Choroid plexus epithelial cell (primary cell): ENCODE data around the gene SLC37A2.

Experiments
- DNase-seq: peaks from one replicate; pipeline ENCODE4 v3.0.0-alpha.2; 2010; ENCODE audit warnings: low read depth
- H3K4me3 ChIP-seq: 2 replicates; pipeline ENCODE4 v1.5.1; 2011; ENCODE audit warnings: low read depth, mild to moderate bottlenecking, control low read depth, low read length, moderate library complexity
- TF ChIP-seq, protein P1 (sequence below): conservative IDR thresholded peaks from 2 replicates; pipeline ENCODE4 v1.5.1; 2011; ENCODE audit warnings: low read depth, mild to moderate bottlenecking, control low read depth, inconsistent platforms, low read length, moderate library complexity

SLC37A2 gene

DNA sequence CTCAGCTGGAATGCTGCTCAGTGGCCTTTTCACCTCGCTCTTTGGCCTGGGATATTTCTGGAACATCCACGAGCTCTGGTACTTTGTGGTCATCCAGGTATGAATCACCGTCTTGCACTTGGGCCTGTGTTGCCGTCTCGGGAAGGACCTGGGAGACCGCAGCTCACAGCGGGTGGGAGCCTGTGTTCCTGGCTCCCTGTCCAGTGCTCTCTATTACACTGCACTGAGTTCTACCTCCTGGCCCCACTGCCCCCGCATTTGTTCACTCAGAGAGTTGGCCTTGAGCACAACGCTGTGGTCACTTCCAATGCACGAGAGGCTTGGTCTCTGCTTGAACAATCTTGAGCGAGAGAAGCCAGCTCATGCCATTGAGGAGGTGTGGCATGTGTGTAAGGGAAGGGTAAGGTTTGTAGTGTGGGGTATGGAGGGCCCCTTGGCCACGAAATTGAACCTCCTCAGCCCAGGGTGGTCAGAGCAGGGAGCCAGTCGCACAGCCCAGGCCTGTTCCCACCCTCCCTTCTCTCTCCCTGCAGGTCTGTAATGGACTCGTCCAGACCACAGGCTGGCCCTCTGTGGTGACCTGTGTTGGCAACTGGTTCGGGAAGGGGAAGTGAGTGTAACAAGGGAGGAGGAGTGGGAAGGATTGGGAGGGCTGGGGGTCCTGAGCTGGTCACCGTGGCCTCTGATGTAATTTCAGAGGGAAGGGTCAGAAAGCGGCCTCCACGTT is 16.2 kb downstream of the SLC37A2 start:
- H3K4me3 ChIP-seq = no peak overlapping the region
- peak; percentile 89 for DNase-seq
- TF ChIP-seq, protein P1, sequence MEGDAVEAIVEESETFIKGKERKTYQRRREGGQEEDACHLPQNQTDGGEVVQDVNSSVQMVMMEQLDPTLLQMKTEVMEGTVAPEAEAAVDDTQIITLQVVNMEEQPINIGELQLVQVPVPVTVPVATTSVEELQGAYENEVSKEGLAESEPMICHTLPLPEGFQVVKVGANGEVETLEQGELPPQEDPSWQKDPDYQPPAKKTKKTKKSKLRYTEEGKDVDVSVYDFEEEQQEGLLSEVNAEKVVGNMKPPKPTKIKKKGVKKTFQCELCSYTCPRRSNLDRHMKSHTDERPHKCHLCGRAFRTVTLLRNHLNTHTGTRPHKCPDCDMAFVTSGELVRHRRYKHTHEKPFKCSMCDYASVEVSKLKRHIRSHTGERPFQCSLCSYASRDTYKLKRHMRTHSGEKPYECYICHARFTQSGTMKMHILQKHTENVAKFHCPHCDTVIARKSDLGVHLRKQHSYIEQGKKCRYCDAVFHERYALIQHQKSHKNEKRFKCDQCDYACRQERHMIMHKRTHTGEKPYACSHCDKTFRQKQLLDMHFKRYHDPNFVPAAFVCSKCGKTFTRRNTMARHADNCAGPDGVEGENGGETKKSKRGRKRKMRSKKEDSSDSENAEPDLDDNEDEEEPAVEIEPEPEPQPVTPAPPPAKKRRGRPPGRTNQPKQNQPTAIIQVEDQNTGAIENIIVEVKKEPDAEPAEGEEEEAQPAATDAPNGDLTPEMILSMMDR = no peak

DNA sequence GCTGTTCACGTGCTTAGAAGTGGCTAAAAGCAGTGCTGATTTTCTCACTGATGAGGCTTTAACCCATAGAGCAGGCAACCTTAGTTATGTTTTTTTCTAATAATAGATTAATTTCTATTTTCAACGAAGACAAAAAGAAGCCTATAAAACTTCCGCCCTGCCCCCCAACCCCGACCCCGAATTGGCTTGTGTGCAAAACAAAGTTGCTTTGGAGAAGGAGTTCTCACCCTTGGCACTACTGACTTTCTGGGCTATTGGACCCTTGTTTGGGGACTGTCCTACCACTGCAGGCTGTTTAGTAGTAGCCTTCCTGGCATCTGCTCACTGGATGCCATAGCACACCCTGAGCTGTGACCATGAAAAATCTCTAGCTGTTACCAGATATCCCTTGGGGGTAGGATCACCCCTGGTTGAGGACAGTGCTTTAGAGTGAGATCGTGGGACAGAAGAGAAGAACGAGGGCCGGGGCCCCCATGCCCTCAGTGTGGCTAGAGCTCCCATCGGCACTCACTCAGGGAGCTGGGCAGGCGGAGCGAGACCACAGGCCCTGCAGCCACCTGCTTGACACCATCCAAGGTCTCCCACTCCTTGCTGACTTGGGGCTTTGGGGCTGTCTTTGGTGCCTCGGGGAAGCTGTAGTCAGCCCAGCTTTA is 16.9 kb downstream of the SLC37A2 start:
- TF ChIP-seq, protein P1 = no peak
- H3K4me3 ChIP-seq = no peak overlapping the region
- no peak for DNase-seq

DNA sequence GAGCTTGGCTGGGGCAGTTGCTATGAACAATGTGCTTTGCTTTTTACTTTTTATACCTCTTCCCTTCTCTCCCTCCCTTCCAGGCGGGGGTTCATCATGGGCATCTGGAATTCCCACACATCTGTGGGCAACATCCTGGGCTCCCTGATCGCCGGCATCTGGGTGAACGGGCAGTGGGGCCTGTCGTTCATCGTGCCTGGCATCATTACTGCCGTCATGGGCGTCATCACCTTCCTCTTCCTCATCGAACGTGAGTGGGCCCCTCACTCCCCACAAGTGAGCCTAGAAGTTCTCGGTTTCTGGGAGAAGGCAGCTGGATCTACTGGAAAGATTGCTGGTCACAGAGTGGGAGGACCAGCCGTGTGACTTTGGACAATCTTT is 17.4 kb downstream of the SLC37A2 start:
- DNase-seq = no peak
- no peak overlapping the region for H3K4me3 ChIP-seq
- TF ChIP-seq, protein P1 = no peak

DNA sequence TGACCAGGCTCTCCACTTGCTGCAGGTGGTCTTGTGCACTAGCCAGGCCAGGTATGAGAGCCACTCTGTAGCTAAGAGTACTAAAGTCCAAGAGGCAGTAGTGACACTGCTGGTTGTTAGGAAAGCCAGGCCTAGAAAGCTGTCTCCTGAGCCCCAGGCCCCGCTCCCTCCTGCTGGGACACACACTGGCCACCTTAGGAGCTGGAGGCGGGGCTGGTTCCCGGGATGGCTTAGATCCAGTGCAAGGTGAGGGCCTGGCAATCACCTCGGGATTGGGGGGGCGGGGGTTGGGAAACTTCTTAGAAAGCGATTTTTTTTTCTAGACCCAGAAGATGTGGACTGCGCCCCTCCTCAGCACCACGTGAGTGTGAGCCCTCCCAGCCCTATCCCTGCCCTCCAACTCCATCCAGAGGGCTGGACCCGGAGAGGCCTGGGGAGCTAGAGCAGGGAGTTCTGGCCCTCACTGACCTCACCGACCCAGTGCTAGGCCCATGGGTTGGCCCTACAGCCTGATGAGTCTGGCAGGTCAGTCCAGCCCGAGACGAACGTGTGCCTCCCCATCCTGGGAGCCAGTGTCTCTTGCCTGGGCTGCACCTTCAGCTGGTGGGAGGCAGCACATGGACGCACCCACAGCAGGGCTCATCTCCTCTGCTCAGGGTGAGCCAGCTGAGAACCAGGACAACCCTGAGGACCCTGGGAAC is 18.1 kb downstream of the SLC37A2 start:
- TF ChIP-seq, protein P1 = no peak
- H3K4me3 ChIP-seq = no peak overlapping the region
- DNase-seq = no peak

DNA sequence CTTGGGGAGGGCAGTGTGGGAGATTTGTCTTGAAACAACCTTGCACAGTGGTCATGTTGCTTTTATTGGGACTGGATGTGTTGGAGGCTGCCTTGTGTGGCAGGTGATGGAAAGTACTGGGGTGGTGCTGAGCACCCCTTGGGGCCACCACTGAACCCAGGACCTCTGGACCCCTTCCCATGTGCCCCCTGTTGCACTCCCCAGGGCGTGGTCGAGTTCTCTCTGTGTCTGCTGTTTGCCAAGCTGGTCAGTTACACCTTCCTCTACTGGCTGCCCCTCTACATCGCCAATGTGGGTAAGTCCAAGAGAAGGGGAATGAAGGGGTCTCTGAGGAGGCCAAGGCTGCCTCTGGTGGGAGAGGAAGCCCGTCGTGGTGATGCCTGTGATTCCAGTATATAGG is 18.9 kb downstream of the SLC37A2 start:
- no peak overlapping the region for H3K4me3 ChIP-seq
- no peak for DNase-seq
- TF ChIP-seq, protein P1 = no peak

DNA sequence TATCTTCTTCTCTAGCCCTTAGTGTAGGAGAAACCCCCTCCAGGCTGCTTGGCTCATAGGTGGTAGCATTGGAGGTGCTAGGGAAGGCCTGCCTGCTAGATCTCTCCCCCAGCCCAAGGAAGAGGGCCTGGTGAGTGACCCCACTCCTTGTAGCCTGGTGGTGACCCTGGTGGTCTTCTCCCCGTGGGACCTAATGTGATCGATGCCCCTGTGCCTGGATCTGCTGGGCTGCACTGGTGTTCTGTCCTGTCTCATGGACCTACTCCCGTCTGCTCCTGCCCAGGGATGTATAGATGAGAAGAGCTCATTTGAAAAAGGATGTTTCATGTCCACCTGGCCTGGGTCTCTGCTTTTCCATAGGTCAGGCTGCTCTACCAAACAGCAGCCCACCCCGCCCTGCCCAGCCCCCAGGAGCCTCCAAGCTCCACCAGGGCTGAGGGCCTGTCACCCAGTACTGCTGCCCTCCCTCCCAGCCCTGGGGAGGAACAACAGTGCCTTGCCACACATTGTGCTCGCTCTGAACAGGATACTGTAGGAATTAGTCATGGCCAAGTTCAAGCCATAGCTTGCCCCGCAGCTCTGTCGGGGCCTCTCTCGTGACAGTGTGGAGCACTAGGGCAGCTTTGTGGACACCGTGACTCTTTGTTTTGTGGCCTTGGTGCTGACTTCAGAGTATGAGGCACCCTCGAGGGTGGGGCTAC is 19.7 kb downstream of the SLC37A2 start:
- DNase-seq = peak; percentile 90
- TF ChIP-seq, protein P1 = no peak
- H3K4me3 ChIP-seq = no peak overlapping the region
